Peyer's patch (tissue), 4 donors: ENCODE measurements around the gene CENPF.

ENCODE experiments used
- CTCF ChIP-seq, 6 experiments: fragments of 450-650 bp in 4 of 6; fragments of 200-600 bp in 2 of 6; sonication (generic) in 1 of 6; IDR thresholded peaks; one replicate each; pipeline ENCODE4 v1.5.1; 2017 to 2019; ENCODE audit warnings: antibody characterized with exemption in 6 of 6, mild to moderate bottlenecking in 3 of 6, moderate library complexity in 1 of 6
- POLR2A ChIP-seq, 2 donors: fragments of 450-650 bp; IDR thresholded peaks; one replicate each; pipeline ENCODE4 v1.5.1; 2017; ENCODE audit warnings: antibody characterized with exemption in 2 of 2, mild to moderate bottlenecking in 2 of 2, moderate library complexity in 2 of 2

GRCh38 chr1:214617843-214618242 is 14.8 kb downstream of the CENPF start:
- TF ChIP-seq POLR2A (IDR thresholded peaks at IDR 0.05) (no peak), CTCF (IDR thresholded peaks at IDR 0.05) (no peak)
